Measurements from ENCODE around the gene ARPIN. TPM values are rescaled to one million over a fixed set of nuclear protein-coding genes. Genes with fewer than 3 reads are reported as not detected.

ARPIN gene
- polyA plus RNA-seq, 2 of the 4 experiments (the other 2 are of a cell fraction), result 17.2 to 20.3 TPM

DNA sequence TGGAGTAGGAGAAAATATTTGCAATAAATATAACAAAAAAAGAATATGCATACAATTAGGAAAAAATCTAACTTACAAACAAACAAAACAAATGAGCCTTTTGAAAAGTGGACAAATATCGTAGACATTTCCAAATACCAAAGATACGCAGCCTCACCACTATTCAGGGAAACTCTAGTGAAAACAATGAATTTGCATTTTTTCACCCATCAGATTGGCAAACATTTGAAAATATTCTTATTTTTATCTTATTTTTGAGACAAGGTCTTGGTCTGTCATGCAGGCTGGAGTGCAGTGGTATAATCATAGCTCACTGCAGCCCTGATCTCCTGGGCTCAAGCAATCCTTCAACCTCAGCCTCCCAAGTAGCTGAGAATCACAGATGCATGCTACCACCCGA lies 34.4 kb downstream of the ARPIN start:
- ChIA-PET CTCF (interaction anchor here (0.7 to 9.3 kb wide), 6 partner anchors 10 to 193 kb away, joined by 3 to 491 read pairs (median 35); partner anchors contain the start of gene MESP1), POLR2A (interaction anchor here (0.8 kb wide), 1 partner anchor 307 kb away, joined by 3 read pairs; no protein-coding TSS in a partner anchor)
- H3K4me2 ChIP-seq, result no peak overlapping the region
- no peak overlapping the region for H3K4me3 ChIP-seq
- 88% methylated on average over 3 of the region's 3 CpGs for WGBS (ENCODE audit: missing lambda C conversion rate)
- H3K27ac ChIP-seq, result no peak overlapping the region
- H3K9me3 ChIP-seq, result no peaks in the 10 kb centered on the region
- no peak for ATAC-seq
- no peak for TF ChIP-seq ZC3H11A (IDR thresholded peaks at IDR 0.05)
- TF ChIP-seq RFX5 (IDR thresholded peaks at IDR 0.05), result no peak
- no peak for TF ChIP-seq CHD4 (IDR thresholded peaks at IDR 0.05; ENCODE audit: borderline replicate concordance)
- TF ChIP-seq FOSL2 (IDR thresholded peaks at IDR 0.05), result no peak
- TF ChIP-seq FOSL2 (CRISPR knock-in tag; IDR thresholded peaks at IDR 0.05), result no peak
- TF ChIP-seq CBX2 (IDR thresholded peaks at IDR 0.05; ENCODE audit: borderline replicate concordance, low read depth), result no peak
- TF ChIP-seq BHLHE40 (IDR thresholded peaks at IDR 0.05; ENCODE audit: low read depth, low read length), result no peak
- TF ChIP-seq PHF8 (IDR thresholded peaks at IDR 0.05; ENCODE audit: borderline replicate concordance, low read depth), result no peak
- no peak for TF ChIP-seq JUN (IDR thresholded peaks at IDR 0.05)
- no peak for TF ChIP-seq FOSB (CRISPR knock-in tag; IDR thresholded peaks at IDR 0.05)
- TF ChIP-seq, protein P1, sequence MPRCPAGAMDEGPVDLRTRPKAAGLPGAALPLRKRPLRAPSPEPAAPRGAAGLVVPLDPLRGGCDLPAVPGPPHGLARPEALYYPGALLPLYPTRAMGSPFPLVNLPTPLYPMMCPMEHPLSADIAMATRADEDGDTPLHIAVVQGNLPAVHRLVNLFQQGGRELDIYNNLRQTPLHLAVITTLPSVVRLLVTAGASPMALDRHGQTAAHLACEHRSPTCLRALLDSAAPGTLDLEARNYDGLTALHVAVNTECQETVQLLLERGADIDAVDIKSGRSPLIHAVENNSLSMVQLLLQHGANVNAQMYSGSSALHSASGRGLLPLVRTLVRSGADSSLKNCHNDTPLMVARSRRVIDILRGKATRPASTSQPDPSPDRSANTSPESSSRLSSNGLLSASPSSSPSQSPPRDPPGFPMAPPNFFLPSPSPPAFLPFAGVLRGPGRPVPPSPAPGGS (IDR thresholded peaks at IDR 0.05), result no peak
- no peak for TF ChIP-seq GATA3 (IDR thresholded peaks at IDR 0.05; ENCODE audit: borderline replicate concordance)
- no peak for TF ChIP-seq CHD2 (IDR thresholded peaks at IDR 0.05; ENCODE audit: low read length, partially characterized antibody)
- TF ChIP-seq, protein P2, sequence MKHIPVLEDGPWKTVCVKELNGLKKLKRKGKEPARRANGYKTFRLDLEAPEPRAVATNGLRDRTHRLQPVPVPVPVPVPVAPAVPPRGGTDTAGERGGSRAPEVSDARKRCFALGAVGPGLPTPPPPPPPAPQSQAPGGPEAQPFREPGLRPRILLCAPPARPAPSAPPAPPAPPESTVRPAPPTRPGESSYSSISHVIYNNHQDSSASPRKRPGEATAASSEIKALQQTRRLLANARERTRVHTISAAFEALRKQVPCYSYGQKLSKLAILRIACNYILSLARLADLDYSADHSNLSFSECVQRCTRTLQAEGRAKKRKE (CRISPR knock-in tag; IDR thresholded peaks at IDR 0.05; ENCODE audit: low read depth), result no peak
- no peak for TF ChIP-seq HMGXB4 (CRISPR knock-in tag; IDR thresholded peaks at IDR 0.05; ENCODE audit: borderline replicate concordance)
- no peak for FAIRE-seq
- no peaks in the 10 kb centered on the region for H3K4me1 ChIP-seq
- no peak for DNase-seq (ENCODE audit: low read depth in 1 of 2, low spot score in 1 of 2)

DNA sequence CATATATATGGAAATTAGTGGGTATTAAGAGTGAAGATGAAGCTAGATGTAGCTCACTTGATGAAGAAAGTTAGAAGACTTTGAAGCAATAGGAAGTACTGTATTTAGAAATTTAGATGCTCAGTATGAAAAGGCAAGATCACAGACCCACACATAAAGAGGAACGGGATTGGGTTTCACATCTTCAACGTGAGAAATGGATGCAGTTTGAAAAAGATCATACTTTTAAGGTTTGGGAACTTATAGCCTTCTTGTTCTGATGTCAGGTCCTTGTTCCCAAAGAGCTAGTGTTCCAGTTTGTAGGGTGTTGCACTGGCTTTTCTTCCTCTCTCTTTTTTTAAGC lies 35.7 kb downstream of the ARPIN start:
- Histone ChIP-seq H3K9me3 (no peaks in the 10 kb centered on the region), H3K27ac (no peak overlapping the region), H3K4me2 (no peak overlapping the region), H3K4me1 (no peaks in the 10 kb centered on the region), H3K4me3 (no peak overlapping the region)
- DNase-seq (ENCODE audit: low read depth in 1 of 2, low spot score in 1 of 2) (no peak), FAIRE-seq (no peak), ATAC-seq (no peak)
- TF ChIP-seq ZFP36 (IDR thresholded peaks at IDR 0.05; ENCODE audit: borderline replicate concordance, partially characterized antibody) (no peak), CBX2 (IDR thresholded peaks at IDR 0.05; ENCODE audit: borderline replicate concordance, low read depth) (no peak), PHF8 (IDR thresholded peaks at IDR 0.05; ENCODE audit: borderline replicate concordance, low read depth) (no peak), CEBPB (IDR thresholded peaks at IDR 0.05) (no peak), HMGXB4 (CRISPR knock-in tag; IDR thresholded peaks at IDR 0.05; ENCODE audit: borderline replicate concordance) (no peak), NFE2L2 (conservative IDR thresholded peaks at IDR 0.05; ENCODE audit: low read length) (no peak), SREBF2 (IDR thresholded peaks at IDR 0.05) (no peak), GATA3 (IDR thresholded peaks at IDR 0.05; ENCODE audit: borderline replicate concordance) (no peak), RAD21 (conservative IDR thresholded peaks at IDR 0.05 in 1 of 2, IDR thresholded peaks at IDR 0.05 in 1 of 2) (no peak), KDM1A (IDR thresholded peaks at IDR 0.05; ENCODE audit: low read depth) (no peak), HOXA7 (CRISPR knock-in tag; IDR thresholded peaks at IDR 0.05) (no peak), FOSL2 (IDR thresholded peaks at IDR 0.05) (no peak), FOSL2 (CRISPR knock-in tag; IDR thresholded peaks at IDR 0.05) (no peak)
- TF ChIP-seq, protein P3, sequence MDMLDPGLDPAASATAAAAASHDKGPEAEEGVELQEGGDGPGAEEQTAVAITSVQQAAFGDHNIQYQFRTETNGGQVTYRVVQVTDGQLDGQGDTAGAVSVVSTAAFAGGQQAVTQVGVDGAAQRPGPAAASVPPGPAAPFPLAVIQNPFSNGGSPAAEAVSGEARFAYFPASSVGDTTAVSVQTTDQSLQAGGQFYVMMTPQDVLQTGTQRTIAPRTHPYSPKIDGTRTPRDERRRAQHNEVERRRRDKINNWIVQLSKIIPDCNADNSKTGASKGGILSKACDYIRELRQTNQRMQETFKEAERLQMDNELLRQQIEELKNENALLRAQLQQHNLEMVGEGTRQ (IDR thresholded peaks at IDR 0.05), result no peak
- POLR2A ChIA-PET, result interaction anchor here (0.7 to 0.9 kb wide), 2 partner anchors 17 to 38 kb away, joined by 3 to 4 read pairs; partner anchors contain the start of gene AP3S2
- WGBS (ENCODE audit: missing lambda C conversion rate), result 84% methylated on average over 2 of the region's 2 CpGs
- CTCF ChIA-PET, result interaction anchor here (0.6 to 9.3 kb wide), 16 partner anchors 11 to 373 kb away, joined by 3 to 491 read pairs (median 4); partner anchors contain the start of genes AP3S2, MESP1, MESP2 and TTLL13

Measured in A549 (cell line).